TTC549 (cell line): ENCODE measurements around the gene GAREM2.

Experiments
- FAIRE-seq: peaks from 2 replicates; lab custom pipeline; 2012; peaks lifted over from hg19 to GRCh38; lab: Jason Lieb, UNC

Gene GAREM2

DNA sequence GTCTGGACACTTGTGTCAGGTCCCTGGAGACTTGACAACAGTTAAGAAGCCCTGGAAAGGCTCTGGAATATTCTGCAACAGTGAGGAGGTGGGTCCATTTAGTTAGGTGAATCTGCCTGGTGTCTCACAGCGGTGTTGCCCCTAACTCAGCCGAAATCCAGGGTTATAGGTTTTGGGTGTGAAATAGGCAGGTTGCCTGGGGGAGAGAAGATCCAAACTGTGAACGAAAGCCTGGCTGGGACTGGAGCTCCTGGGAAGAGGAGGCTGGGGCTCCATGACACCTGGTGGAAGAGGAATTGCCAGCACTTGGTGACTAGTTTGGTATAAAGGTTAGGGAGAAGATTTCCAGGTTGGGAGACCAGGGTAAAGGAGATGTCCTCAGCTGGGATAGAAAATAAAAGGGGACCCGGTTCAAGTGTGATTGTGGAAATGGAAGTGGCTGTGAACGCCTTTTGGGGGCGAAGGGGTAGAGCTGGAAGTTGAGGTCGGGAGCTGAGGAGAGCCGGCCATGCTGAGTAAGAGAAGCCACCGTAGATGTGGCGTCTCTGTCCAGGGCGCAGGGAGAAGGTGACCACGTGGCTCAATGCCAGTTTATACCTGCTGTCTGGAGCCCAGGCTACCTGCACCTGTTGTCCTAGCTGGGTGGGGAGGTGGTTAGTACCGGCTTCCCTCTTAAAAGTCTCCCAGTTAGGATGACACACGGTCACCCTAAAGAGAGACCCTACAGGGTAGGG lies 3.0 kb upstream of the GAREM2 start:
- FAIRE-seq: no peak

DNA sequence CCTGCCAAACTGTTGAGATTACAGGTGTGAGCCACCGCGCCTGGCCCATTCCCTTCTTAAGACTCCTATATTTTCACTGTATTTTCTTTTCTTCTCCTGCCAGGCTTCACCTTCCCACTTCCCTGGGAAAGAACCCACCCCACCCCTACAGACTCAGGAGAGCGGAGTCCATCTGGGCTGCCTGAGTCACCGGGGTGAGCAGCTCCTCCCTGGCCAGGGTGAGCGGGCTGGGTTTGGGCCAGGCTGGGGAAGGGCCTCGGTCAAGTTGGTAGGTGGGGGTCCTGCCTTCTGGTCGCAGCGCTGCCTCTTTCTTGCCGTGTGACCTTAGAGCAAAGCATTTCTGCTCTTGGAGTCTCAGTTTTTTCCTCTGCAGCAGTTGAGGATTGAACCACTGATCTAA lies 2.1 kb upstream of the GAREM2 start:
- FAIRE-seq: no peak

- no peak for FAIRE-seq
These were observed 558 bp upstream of the GAREM2 start for GRCh38 chr2:26172189-26172870.

DNA sequence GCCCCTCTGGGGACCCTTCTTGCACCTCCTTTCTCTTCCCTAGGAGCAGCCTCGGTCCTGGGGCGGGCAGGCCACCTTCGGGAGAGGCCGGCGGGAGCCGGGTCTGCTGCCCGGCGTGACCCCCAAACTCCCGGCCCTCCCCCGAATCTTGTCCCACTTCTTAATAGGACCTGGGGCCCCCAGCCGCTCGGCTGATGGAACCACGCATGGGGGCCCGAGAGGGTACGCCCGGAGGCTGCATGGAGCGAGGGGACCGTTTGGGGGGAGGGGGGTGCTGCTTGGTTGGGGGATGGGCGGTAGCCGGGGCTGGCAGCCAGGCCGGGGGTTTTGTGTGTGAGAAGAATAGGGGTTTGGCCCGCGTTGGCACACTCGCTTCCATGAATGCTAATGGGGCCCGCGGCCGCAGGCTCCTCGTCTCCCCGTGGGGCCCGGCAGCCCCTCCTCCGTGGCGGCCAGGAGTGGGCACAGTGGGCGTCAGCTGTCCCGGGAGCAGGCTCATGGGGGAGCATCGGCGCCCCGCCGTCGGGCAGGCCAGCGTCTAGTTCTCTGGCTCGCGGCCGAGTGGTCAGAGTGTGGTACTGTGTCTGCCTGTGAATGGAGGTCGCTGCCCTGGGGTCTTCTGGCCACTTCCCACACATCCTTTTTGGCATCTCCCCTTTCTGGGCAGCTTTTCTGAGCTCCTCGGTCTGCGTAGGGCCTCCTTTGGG lies 1.0 kb downstream of the GAREM2 start:
- FAIRE-seq: no peak

DNA sequence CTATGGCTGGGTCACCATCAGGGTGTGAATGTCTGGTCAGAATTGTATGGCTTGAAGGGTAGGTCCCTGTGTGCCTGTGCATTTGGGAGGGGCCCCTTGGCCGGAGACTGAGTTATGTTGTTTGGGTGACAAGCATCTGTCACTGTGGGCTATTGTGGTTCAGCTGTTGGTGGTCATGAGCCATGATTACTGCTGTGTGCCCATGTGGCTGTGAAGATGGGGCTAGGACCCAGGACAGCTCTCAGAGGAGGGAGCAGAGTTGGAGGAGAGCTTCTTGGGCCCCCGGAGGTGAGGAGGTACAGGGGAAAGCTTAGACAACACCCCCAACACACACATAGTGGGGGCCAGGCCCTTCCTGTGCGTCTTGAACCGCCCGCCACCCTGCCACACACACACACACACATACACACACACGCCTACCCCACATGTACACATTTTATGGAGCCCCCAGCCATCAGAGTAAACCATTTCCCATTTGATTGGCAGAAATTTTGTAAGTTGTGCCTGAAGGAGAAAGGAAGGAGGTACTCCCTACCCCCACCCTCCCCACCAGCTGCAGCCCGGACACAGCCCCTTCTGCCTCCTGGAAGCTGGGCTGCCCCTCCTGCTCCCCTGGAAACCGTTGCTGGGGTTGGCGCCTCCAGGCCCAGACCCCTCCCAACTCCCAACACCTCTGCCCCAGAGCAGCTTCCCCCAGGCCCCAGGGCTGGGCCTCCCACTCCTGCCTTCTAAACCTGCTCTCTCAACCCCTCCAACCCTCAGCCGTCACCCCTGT lies 2.0 kb downstream of the GAREM2 start:
- no peak for FAIRE-seq

DNA sequence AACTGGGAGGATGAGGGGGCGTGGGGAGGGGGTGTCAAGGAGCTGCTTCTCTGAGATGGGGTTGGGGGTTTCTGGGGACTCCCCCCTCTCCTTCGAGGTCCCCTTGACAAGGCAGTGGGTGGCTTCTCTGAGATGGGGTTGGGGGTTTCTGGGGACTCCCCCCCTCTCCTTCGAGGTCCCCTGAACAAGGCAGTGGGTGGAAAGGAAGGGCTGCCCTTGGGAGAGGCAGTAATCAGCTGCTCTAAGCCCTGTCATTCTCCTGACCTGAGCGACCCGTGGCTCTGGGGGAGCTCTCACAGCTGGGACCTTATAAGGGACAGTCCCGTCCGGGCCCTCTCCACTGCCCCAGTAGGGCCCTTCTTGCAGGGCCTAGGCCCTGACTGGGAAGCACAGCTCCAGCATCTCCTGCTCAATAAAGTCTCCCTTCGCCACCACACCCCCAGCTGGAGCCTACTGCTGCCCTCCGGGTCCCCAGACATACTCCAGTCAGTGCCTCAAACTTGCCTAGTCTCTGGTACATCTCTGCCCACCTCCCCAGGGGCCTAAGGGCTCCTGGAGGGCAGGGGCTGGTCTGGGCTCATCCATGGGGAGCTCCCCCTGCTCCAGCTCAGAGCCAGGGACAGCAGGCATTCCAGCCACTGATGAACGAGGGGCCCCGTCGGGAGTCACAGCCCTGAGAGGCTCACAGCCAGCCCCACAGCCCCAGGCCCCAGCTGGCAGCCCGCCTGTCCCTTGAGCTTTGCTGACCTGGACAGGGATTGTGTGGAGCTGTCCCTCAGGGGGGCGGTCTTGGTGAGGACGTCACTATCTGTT lies 2.8 kb downstream of the GAREM2 start:
- no peak for FAIRE-seq

DNA sequence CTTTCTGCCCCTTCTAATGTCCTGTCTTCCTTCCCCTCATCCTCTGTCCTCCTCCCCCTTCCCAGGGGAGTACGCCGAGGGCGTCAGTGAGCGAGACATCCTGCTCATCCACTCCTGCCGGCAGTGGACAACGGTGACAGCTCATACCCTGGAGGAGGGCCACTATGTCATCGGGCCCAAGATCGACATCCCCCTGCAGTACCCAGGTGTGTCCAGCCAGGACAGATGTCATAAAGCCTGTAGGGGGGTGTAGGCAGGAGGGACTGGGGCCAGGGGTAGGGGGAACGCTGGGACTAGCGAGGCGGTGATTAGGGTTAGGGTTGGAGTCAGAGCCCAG lies 3.4 kb downstream of the GAREM2 start:
- no peak for FAIRE-seq

DNA sequence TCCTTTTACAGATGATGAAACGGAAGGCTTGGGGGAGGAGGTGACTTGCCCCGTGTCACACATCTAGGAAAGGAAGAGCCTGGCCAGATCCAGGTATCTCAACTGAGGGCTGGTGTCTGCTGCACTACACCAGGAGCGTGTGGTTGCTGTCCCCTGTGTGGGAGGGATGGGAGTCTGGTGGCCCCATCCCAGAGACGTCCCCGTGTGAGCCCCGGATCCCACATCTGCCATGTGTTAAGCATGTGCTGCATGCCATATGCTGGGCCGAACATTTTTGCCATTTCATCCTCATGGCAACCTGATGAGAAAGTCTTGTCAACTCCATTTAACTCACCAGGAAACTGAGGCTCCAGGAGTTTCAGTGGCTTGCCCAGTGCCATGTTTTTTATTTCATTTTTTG lies 4.2 kb downstream of the GAREM2 start:
- FAIRE-seq: no peak

DNA sequence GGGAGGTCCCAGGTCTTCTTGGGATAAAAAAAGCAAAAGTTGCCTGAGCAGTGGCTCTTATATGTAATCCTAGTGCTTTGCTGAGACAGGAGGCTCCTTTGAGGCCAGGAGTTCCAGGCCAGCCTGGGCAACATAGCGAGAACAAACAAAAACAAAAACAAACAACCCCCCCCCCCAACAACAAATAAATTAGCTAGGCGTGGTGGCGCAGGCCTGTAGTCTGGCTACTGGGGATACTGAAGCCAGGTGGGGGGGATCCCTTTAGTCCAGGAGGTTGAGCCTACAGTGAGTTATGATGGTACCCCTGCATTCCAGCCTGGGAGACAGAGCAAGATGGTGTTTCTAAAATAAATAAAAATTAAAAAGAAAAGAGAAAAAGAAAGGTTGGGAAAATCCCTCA lies 5.4 kb downstream of the GAREM2 start:
- FAIRE-seq: no peak

DNA sequence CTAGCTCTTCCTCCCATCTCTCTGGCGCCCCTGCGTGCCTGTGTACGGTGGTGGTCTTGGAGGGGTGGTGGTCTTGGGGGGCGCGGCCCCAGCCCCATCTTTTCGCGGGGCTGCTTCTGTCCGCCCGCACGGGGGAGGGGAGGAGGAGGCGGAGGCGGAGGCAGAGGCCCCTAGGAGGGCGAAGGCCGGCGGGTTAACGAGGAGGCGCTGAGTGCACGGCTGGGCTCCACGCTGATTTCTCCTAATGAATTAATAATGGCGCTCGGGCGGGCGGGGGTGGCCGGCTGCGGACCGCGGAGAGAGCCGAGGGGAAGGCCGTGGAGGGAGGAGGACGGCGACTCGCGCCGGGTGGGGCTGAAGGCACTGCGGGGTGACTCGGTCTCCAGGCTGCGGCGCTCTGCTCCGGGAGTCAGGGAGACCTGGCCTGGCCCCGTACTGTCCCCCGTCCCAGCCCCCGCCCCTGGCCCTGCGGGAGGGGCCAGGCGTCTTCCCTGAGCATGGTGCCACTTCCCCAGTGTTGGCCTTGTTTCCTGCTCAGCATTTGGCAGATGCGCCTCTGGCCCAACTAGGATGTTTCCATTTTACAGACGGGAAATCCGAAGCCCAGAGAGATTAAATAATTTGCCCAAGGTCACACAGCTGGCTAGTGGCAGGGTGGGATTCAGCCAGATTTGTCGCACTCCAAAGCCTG lies 6.0 kb downstream of the GAREM2 start:
- FAIRE-seq: no peak

DNA sequence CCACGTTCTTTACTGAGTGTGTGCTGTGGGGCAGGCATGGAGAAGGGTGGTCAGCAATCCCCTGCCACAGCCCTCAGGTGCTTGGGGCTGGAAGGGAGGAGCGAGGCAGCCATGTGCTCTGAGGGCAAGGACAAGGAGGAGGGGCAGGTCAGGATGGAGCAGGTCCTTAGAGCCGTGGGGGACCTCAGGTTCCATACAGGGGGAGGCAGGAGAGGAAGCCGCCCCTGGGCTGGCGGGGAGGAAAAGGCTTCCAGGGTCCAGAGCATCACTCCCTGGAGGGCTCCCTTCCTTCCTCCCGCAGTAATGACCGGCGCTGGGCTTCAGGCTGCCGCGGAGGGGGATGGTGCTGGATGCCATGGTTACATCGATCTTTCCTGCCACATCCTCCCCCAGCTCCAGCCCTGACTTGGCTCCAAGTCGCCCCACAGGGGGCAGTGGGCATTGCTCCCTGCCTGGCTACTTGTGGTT lies 6.6 kb downstream of the GAREM2 start:
- no peak for FAIRE-seq

- no peak for FAIRE-seq
These were observed 9.6 kb downstream of the GAREM2 start for GRCh38 chr2:26182441-26182840.

DNA sequence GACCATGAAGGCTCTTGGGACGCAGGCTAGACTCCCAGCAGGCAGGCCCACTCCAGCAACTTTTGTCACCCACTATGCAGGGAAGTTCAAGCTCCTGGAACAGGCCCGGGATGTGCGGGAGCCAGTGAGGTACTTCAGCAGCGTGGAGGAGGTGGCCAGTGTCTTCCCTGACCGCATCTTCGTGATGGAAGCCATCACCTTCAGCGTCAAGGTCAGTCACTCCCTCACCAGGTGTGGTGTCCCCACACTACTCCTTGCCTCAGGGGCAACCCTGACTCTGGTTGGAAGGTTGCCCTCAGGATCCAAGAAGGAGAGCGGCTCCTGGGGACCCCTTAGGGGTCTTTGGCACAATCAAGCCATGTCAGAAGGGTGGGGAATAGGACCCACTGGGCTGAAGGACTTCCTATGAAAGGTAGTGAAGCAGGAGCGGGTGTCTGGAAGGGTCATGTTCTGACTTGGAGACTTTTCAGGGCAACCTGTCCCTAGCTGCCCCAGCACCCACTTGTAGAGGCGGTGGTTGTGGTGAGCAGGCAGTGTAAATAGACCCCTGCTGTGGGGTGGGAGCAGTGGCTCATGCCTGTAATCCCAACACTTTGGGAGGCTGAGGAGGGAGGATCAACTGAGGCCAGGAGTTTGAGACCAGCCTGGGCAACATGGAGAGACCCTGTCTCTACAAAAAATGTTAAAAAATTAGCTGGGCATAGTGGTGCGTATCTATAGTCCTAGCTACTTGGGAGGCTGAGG lies 10.2 kb downstream of the GAREM2 start:
- no peak for FAIRE-seq

DNA sequence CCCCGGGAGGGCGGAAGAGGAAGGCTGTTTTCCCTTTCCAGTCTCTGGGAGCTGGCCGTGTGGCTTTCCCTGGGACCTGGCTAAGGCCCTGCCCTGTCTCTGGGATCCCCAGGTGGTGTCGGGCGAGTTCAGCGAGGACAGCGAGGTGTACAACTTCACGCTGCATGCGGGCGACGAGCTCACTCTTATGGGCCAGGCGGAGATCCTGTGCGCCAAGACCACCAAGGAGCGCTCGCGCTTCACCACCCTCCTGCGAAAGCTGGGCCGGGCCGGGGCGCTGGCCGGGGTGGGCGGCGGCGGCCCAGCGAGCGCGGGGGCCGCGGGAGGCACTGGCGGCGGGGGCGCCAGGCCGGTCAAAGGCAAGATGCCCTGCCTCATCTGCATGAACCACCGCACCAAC lies 11.2 kb downstream of the GAREM2 start:
- FAIRE-seq: no peak

- no peak for FAIRE-seq
These were observed 11.8 kb downstream of the GAREM2 start for GRCh38 chr2:26184555-26185303.

GRCh38 chr2:26185304-26185928 lies 12.5 kb downstream of the GAREM2 start:
- FAIRE-seq: no peak

DNA sequence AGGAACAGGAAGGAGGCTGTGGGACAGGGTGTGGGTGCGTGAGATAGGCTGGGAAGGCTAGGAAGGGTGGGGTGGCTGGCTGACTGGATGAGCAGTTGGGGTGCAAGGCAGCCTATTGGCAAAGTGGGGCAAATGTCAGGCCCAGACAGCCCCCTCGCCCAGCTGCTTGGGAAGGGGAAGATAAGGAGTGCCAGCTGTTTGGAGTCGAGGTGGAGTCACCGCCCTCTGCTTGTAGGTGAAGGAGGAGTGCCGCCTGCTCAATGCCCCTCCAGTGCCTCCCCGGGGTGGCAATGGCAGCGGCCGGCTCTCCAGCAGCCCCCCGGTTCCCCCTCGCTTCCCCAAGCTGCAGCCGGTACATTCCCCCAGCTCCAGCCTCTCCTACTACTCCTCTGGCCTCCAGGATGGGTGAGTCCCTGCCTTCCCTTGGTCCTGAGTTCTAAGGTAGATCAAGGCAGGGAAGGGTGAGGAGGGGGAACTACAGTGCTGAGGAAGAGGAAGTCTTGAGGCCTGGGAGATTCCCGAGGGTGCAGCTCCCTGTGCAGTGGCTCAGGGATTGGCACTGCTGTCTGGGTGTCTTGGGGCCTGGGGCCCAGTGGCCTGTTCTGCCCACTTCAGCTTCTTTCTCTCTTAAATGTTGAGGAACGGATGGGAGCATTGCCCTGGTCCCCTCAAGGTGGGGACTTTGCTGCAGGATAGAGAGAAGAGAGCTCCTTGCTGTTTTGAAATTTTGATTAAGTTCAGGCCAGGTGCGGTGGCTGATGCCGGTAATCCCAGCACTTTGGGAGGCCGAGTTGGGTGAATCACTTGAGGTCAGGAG lies 13.3 kb downstream of the GAREM2 start:
- no peak for FAIRE-seq

DNA sequence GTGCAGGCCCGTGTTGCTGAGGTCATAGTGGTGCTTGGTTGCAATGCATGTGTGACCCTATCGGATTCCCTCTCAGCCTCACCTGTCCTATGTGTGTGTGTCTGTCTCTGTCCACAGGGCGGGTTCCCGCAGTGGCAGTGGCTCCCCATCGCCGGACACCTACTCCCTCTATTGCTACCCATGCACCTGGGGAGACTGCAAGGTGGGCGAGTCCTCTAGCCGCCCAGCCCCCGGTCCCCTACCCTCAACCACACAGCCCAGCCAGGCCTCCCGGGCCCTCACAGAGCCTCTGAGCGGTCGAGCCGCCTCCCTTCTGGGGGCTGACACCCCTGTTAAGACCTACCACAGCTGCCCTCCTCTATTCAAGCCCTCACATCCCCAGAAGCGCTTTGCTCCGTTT lies 14.2 kb downstream of the GAREM2 start:
- FAIRE-seq: no peak
